GM12878 (cell line): ENCODE data around the gene MCUB. TPM values are rescaled to one million over a fixed set of nuclear protein-coding genes. Genes with fewer than 3 reads are reported as not detected.

Experiments used
- BRCA1 ChIP-seq: IDR thresholded peaks from 2 replicates; pipeline ENCODE4 v1.6.1; 2011; ENCODE audit warnings: low read depth, low read length, improper control_type of control experiment
- DPF2 ChIP-seq: fragments of 450-650 bp; IDR thresholded peaks from 2 replicates; pipeline ENCODE4 v1.6.1; 2017; ENCODE audit warnings: mild to moderate bottlenecking
- FOS ChIP-seq: IDR thresholded peaks from 3 replicates; pipeline ENCODE4 v1.6.1; 2011; ENCODE audit warnings: borderline replicate concordance; ENCODE audit not compliant: insufficient read length; ENCODE audit errors: extremely low read depth
- KLF5 ChIP-seq: fragments of 450-650 bp; IDR thresholded peaks from 2 replicates; pipeline ENCODE4 v1.6.1; 2014; ENCODE audit warnings: mild to moderate bottlenecking; ENCODE audit not compliant: partially characterized antibody
- LARP7 ChIP-seq: fragments of 450-650 bp; IDR thresholded peaks from 2 replicates; pipeline ENCODE4 v1.6.1; 2017; ENCODE audit warnings: mild to moderate bottlenecking
- NFXL1 ChIP-seq: fragments of 450-650 bp; IDR thresholded peaks from 2 replicates; pipeline ENCODE4 v1.6.1; 2017; ENCODE audit warnings: antibody characterized with exemption, mild to moderate bottlenecking, borderline replicate concordance
- NFYB ChIP-seq: IDR thresholded peaks from 2 replicates; pipeline ENCODE4 v1.6.1; 2011; ENCODE audit warnings: low read depth, mild to moderate bottlenecking, low read length, improper control_type of control experiment, moderate library complexity; ENCODE audit not compliant: insufficient read depth
- TARDBP ChIP-seq: IDR thresholded peaks from 2 replicates; pipeline ENCODE4 v1.6.1; 2016; ENCODE audit warnings: borderline replicate concordance
- YBX1 ChIP-seq: fragments of 450-650 bp; IDR thresholded peaks from 2 replicates; pipeline ENCODE4 v1.6.1; 2016; ENCODE audit warnings: antibody characterized with exemption
- polyA plus RNA-seq, 11 experiments: library from polyadenylated mRNA; depleted of rRNA in 4 of 11; unstranded in 6 of 11; stranded (reverse) in 5 of 11; fragments of >200 nt; fragmentation: Nextera tagmentation in 4 of 11; fragmentation: Illumina TruSeq in 1 of 11; extraction: Ambion mirVana in 4 of 11; extraction: Trizol in 1 of 11; gene quantifications; 1 replicate in 1 of 11; 2 replicates in 10 of 11; pipeline versions ENCODE4 v1.2.1 to v1.2.3, GENCODE V29; 2011 to 2016; ENCODE audit warnings: inconsistent platforms in 2 of 11, missing spikeins in 2 of 11, low read depth in 1 of 11
- total RNA-seq, 4 experiments: library from RNA; depleted of rRNA in 3 of 4; stranded (reverse); fragments of >200 nt in 3 of 4; fragmentation: Illumina TruSeq in 1 of 4; extraction: Trizol in 1 of 4; gene quantifications; 2 replicates each; pipeline versions ENCODE4 v1.2.1 to v1.2.3, GENCODE V29; 2013 to 2021
- TF ChIP-seq, protein P1 (sequence below): fragments of 450-650 bp; IDR thresholded peaks from 2 replicates; pipeline ENCODE4 v1.6.1; 2016; ENCODE audit warnings: mild to moderate bottlenecking, moderate library complexity, borderline replicate concordance
- TF ChIP-seq, protein P2 (sequence below): fragments of 450-650 bp; IDR thresholded peaks from 2 replicates; pipeline ENCODE4 v1.6.1; 2016; ENCODE audit warnings: mild to moderate bottlenecking

MCUB gene
- total and polyA plus RNA-seq, 10 of the 15 experiments (the other 5 are each of a cell fraction or from before 2014, with no cell fraction given) = 4.7 to 63.7 (median 39.4) TPM

DNA sequence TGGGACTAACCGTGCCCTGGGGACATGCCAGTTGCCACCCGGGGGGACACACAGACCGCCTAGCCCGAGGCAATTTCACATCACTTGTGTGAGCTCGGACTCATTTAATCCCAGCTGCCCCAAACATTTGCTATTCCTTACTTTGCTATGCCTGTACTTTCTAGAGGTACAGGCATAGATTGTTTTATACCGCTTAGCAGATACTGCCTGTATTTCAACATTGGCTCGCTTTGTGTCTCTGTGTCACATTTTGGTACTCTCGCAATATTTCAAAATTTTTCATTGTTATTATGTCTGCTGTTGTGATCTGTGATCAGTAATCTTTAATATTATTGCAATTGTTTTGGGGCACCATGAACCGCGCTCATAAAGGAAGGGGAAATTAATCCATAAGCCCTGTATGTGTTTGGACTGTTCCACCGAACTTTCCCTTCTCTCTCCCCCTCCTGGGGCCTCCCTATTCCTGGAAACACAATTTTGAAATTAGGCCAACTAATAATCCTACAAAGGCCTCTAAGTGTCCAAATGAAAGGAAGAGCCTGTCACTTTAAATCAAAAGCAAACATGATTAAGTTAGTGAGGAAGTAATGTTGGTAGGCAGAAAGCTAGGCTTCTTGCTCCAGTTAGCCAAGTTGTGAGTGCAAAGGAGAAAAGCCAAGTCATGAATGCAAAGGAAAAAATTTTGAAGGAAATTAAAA lies 143.8 kb downstream of the MCUB start (continued):
- TF ChIP-seq, protein P1, sequence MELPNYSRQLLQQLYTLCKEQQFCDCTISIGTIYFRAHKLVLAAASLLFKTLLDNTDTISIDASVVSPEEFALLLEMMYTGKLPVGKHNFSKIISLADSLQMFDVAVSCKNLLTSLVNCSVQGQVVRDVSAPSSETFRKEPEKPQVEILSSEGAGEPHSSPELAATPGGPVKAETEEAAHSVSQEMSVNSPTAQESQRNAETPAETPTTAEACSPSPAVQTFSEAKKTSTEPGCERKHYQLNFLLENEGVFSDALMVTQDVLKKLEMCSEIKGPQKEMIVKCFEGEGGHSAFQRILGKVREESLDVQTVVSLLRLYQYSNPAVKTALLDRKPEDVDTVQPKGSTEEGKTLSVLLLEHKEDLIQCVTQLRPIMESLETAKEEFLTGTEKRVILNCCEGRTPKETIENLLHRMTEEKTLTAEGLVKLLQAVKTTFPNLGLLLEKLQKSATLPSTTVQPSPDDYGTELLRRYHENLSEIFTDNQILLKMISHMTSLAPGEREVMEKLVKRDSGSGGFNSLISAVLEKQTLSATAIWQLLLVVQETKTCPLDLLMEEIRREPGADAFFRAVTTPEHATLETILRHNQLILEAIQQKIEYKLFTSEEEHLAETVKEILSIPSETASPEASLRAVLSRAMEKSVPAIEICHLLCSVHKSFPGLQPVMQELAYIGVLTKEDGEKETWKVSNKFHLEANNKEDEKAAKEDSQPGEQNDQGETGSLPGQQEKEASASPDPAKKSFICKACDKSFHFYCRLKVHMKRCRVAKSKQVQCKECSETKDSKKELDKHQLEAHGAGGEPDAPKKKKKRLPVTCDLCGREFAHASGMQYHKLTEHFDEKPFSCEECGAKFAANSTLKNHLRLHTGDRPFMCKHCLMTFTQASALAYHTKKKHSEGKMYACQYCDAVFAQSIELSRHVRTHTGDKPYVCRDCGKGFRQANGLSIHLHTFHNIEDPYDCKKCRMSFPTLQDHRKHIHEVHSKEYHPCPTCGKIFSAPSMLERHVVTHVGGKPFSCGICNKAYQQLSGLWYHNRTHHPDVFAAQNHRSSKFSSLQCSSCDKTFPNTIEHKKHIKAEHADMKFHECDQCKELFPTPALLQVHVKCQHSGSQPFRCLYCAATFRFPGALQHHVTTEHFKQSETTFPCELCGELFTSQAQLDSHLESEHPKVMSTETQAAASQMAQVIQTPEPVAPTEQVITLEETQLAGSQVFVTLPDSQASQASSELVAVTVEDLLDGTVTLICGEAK = 0 out of 2 replicates have a peak, but pooled peaks have one; percentile 14
- TF ChIP-seq NFXL1 (no peak), FOS (no peak), BRCA1 (no peak), LARP7 (no peak), DPF2 (no peak), KLF5 (no peak), YBX1 (peak; percentile 81; the same call in 1 of the 2 replicates), TARDBP (no peak), NFYB (no peak)
- TF ChIP-seq, protein P2, sequence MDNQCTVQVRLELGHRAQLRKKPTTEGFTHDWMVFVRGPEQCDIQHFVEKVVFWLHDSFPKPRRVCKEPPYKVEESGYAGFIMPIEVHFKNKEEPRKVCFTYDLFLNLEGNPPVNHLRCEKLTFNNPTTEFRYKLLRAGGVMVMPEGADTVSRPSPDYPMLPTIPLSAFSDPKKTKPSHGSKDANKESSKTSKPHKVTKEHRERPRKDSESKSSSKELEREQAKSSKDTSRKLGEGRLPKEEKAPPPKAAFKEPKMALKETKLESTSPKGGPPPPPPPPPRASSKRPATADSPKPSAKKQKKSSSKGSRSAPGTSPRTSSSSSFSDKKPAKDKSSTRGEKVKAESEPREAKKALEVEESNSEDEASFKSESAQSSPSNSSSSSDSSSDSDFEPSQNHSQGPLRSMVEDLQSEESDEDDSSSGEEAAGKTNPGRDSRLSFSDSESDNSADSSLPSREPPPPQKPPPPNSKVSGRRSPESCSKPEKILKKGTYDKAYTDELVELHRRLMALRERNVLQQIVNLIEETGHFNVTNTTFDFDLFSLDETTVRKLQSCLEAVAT = peak; percentile 24; the same call in 1 of the 2 replicates
- TF ChIP-seq, all 136 proteins: peak for 7
